K562 (cell line): ENCODE data around the gene TXNDC8. TPM values are rescaled to one million over a fixed set of nuclear protein-coding genes. Genes with fewer than 3 reads are reported as not detected.

ENCODE experiments used
- ASH1L ChIP-seq: fragments of 450-650 bp; IDR thresholded peaks from 2 replicates; pipeline ENCODE4 v1.6.1; 2018; ENCODE audit warnings: borderline replicate concordance, mild to moderate bottlenecking, low read depth; ENCODE audit not compliant: partially characterized antibody
- BHLHE40 ChIP-seq: IDR thresholded peaks from 2 replicates; pipeline ENCODE4 v1.6.1; 2011; ENCODE audit warnings: low read length, improper control_type of control experiment
- BRF1 ChIP-seq: IDR thresholded peaks from 3 replicates; pipeline ENCODE4 v1.6.1; 2011; ENCODE audit warnings: borderline replicate concordance, mild to moderate bottlenecking; ENCODE audit not compliant: insufficient read length; ENCODE audit errors: extremely low read depth
- CBX1 ChIP-seq: sonication (generic); IDR thresholded peaks from 2 replicates; pipeline ENCODE4 v1.6.1; 2016; ENCODE audit warnings: antibody characterized with exemption, low read depth, mild to moderate bottlenecking
- CREB1 ChIP-seq, 2 experiments: sonication (generic) in 1 of 2; formaldehyde crosslinking in 1 of 2; IDR thresholded peaks; 2 replicates each; pipeline versions ENCODE4 v1.6.1 to v1.8.0; 2012 to 2022; ENCODE audit warnings: inconsistent platforms in 1 of 2, mild to moderate bottlenecking in 1 of 2, missing genetic modification reagents in 1 of 2, moderate library complexity in 1 of 2
- CSDE1 ChIP-seq, 2 experiments: fragments of 450-650 bp; IDR thresholded peaks; 2 replicates each; pipeline ENCODE4 v1.6.1; 2016; ENCODE audit warnings: mild to moderate bottlenecking in 1 of 2
- CTCFL ChIP-seq: IDR thresholded peaks from 2 replicates; pipeline ENCODE4 v1.6.1; 2011; ENCODE audit warnings: borderline replicate concordance, low read depth, mild to moderate bottlenecking, moderate library complexity, low read length; ENCODE audit not compliant: insufficient read depth, poor library complexity, severe bottlenecking
- HDAC1 ChIP-seq, 2 experiments: fragments of 450-650 bp; IDR thresholded peaks; 2 replicates each; pipeline ENCODE4 v1.6.1; 2016 to 2017; ENCODE audit warnings: inconsistent platforms in 1 of 2, mild to moderate bottlenecking in 1 of 2, moderate library complexity in 1 of 2
- HMBOX1 ChIP-seq: sonication (generic); IDR thresholded peaks from 2 replicates; pipeline ENCODE4 v1.6.1; 2016
- ILK ChIP-seq: fragments of 450-650 bp; IDR thresholded peaks from 2 replicates; pipeline ENCODE4 v1.6.1; 2016; ENCODE audit warnings: missing genetic modification characterization, low read depth, mild to moderate bottlenecking, missing compliant biosample characterization, moderate library complexity, borderline replicate concordance
- L3MBTL2 ChIP-seq: fragments of 450-650 bp; IDR thresholded peaks from 2 replicates; pipeline ENCODE4 v1.6.1; 2016; ENCODE audit warnings: mild to moderate bottlenecking, moderate library complexity
- LARP7 ChIP-seq: fragments of 450-650 bp; IDR thresholded peaks from 2 replicates; pipeline ENCODE4 v1.6.1; 2016
- MXI1 ChIP-seq: IDR thresholded peaks from 2 replicates; pipeline ENCODE4 v1.6.1; 2011; ENCODE audit warnings: low read depth, mild to moderate bottlenecking, improper control_type of control experiment, low read length
- NONO ChIP-seq, 2 experiments: fragments of 200-400 bp in 1 of 2; fragments of 450-650 bp in 1 of 2; formaldehyde crosslinking in 1 of 2; IDR thresholded peaks; 2 replicates each; pipeline ENCODE4 v1.6.1; 2017; ENCODE audit warnings: low read depth in 2 of 2, mild to moderate bottlenecking in 2 of 2, moderate library complexity in 2 of 2, low read length in 1 of 2
- PCBP1 ChIP-seq: fragments of 200-400 bp; formaldehyde crosslinking; IDR thresholded peaks from 2 replicates; pipeline ENCODE4 v1.6.1; 2018; ENCODE audit warnings: mild to moderate bottlenecking, low read depth, low read length; ENCODE audit not compliant: poor library complexity, severe bottlenecking
- PHB2 ChIP-seq: fragments of 450-650 bp; IDR thresholded peaks from 2 replicates; pipeline ENCODE4 v1.6.1; 2017; ENCODE audit warnings: low read depth
- SPI1 ChIP-seq: IDR thresholded peaks from 2 replicates; pipeline ENCODE4 v1.6.1; 2011; ENCODE audit warnings: low read depth, low read length, control low read depth, borderline replicate concordance
- TEAD1 ChIP-seq, 2 experiments: fragments of 450-650 bp in 1 of 2; sonication (generic) in 1 of 2; formaldehyde crosslinking; IDR thresholded peaks; 2 replicates each; pipeline versions ENCODE4 v1.4.0 to v1.8.0; 2020 to 2022; ENCODE audit warnings: mild to moderate bottlenecking in 2 of 2, missing genetic modification reagents in 1 of 2
- THAP12 ChIP-seq: fragments of 250-450 bp; sonication (Bioruptor Pico); IDR thresholded peaks from 2 replicates; pipeline ENCODE4 v1.9.0; 2021; ENCODE audit warnings: mild to moderate bottlenecking, inconsistent platforms
- polyA plus RNA-seq, 8 experiments: library from polyadenylated mRNA; depleted of rRNA in 4 of 8; stranded (reverse) in 5 of 8; unstranded in 3 of 8; fragments of >200 nt; fragmentation: Nextera tagmentation in 2 of 8; fragmentation: Illumina TruSeq in 1 of 8; extraction: Ambion mirVana in 2 of 8; extraction: Trizol in 1 of 8; gene quantifications; 2 replicates each; pipeline versions ENCODE4 v1.2.1 to v1.2.3, GENCODE V29; 2011 to 2014; ENCODE audit warnings: inconsistent platforms in 1 of 8, missing spikeins in 1 of 8
- total RNA-seq, 7 experiments: library from RNA; depleted of rRNA in 6 of 7; stranded (reverse); fragments of >200 nt in 6 of 7; fragmentation: Illumina TruSeq in 2 of 7; extraction: Trizol in 2 of 7; gene quantifications; 2 replicates each; pipeline versions ENCODE4 v1.2.1 to v1.2.3, GENCODE V29; 2011 to 2021; ENCODE audit warnings: low replicate concordance in 1 of 7

Gene TXNDC8
- total and polyA plus RNA-seq, 9 of the 15 experiments (the other 6 are each of a cell fraction or from before 2014, with no cell fraction given) = not detected

GRCh38 chr9:110255463-110256379 lies 81.9 kb downstream of the TXNDC8 start (continued):
- no peak for TF ChIP-seq ASH1L
- peak; percentile 36; the same call in 1 of the 2 replicates for TF ChIP-seq L3MBTL2
- no peak; a peak in 1 of 4 replicates for TF ChIP-seq TEAD1 (CRISPR knock-in tag; IDR thresholded peaks at IDR 0.05)
- TF ChIP-seq SPI1 = peak; percentile 42; the same call in 1 of the 2 replicates
- no peak for TF ChIP-seq CBX1
- no peak for TF ChIP-seq BRF1
- TF ChIP-seq CTCFL = no peak
- peak in 1 of 2 experiments; percentile 38; a peak in 2 of 4 replicates for TF ChIP-seq HDAC1 (IDR thresholded peaks at IDR 0.05)
- no peak for TF ChIP-seq CREB1 (IDR thresholded peaks at IDR 0.05)
- peak; percentile 32; the same call in 1 of the 2 replicates for TF ChIP-seq CREB1 (CRISPR knock-in tag; IDR thresholded peaks at IDR 0.05)
- no peak for TF ChIP-seq LARP7
- no peak for TF ChIP-seq PHB2
- peak; percentile 79 for TF ChIP-seq PCBP1
- TF ChIP-seq HMBOX1 = no peak
- peak; percentile 36; the same call in 1 of the 2 replicates for TF ChIP-seq THAP12 (CRISPR knock-in tag)
- TF ChIP-seq ILK (tag) = no peak
- 0 out of 4 replicates have a peak, but pooled peaks of 1 of the 2 experiments have one; percentile 62 for TF ChIP-seq NONO (IDR thresholded peaks at IDR 0.05; ENCODE audit: low read depth in 2 of 2, low read length in 1 of 2)
- TF ChIP-seq MXI1 = no peak
- no peak for TF ChIP-seq CSDE1 (IDR thresholded peaks at IDR 0.05)
- peak; percentile 93 for TF ChIP-seq BHLHE40
